Upper lobe of left lung (tissue), 4 donors: ENCODE results near the gene MAN1A2.

ENCODE experiments used
- CTCF ChIP-seq, 6 experiments: fragments of 450-650 bp in 4 of 6; fragments of 200-600 bp in 2 of 6; sonication (generic) in 2 of 6; IDR thresholded peaks; one replicate each; pipeline ENCODE4 v1.5.1; 2016 to 2019; ENCODE audit warnings: antibody characterized with exemption in 6 of 6
- POLR2A ChIP-seq, 4 donors: fragments of 450-650 bp; IDR thresholded peaks; one replicate each; pipeline ENCODE4 v1.5.1; 2016 to 2017; ENCODE audit warnings: antibody characterized with exemption in 4 of 4, mild to moderate bottlenecking in 2 of 4

- TF ChIP-seq POLR2A (IDR thresholded peaks at IDR 0.05) (no peak), CTCF (IDR thresholded peaks at IDR 0.05) (no peak)
These were observed 196.2 kb downstream of the MAN1A2 start for GRCh38 chr1:117563492-117563875.
